ENCODE measurements around the gene UVSSA.

Gene UVSSA

DNA sequence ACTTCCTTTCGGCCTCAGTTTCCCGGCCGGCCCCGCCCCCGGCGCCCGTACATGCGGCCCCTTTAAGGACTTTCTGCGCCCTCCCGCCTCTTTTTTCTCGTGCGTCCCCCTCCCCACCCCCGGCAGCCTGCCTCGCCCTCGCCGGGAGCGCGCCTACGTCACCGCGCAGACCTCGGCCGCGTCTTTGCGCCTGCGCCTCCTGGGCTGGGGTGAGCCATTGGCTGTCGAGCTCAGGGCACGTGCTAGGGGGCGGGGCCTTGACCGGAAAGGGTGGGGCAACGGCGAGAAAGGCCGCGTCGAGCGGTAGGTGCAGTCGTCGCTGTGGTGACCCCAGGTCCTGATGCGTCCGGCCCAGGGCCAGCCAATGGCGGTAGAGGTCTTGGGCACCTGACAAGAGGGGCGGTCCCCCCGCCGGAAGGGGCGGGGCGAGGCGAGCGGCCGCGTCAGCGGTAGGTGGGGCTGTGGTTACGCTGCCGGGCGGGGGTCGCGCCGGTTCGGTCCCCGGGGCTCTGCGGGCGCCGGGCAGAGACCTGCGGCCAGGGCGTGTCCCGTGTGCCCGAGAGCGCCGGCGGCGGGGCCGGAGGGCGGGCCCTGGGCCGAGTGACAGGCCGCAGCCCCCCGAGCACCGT, at the start of gene UVSSA:
TSS of gene UVSSA (plus strand) at position 428 of the 629 bp plus-strand sequence. CDS start 884 bp downstream, outside the sequence.
- DNase-seq, result peak; percentile 100

GRCh38 chr4:1297456-1298325, 49.3 kb upstream of the UVSSA start:
- no peak for DNase-seq

GRCh38 chr4:1298461-1298860, 48.5 kb upstream of the UVSSA start:
- no peak for DNase-seq

GRCh38 chr4:1299301-1299860, 47.6 kb upstream of the UVSSA start:
- no peak for DNase-seq

DNA sequence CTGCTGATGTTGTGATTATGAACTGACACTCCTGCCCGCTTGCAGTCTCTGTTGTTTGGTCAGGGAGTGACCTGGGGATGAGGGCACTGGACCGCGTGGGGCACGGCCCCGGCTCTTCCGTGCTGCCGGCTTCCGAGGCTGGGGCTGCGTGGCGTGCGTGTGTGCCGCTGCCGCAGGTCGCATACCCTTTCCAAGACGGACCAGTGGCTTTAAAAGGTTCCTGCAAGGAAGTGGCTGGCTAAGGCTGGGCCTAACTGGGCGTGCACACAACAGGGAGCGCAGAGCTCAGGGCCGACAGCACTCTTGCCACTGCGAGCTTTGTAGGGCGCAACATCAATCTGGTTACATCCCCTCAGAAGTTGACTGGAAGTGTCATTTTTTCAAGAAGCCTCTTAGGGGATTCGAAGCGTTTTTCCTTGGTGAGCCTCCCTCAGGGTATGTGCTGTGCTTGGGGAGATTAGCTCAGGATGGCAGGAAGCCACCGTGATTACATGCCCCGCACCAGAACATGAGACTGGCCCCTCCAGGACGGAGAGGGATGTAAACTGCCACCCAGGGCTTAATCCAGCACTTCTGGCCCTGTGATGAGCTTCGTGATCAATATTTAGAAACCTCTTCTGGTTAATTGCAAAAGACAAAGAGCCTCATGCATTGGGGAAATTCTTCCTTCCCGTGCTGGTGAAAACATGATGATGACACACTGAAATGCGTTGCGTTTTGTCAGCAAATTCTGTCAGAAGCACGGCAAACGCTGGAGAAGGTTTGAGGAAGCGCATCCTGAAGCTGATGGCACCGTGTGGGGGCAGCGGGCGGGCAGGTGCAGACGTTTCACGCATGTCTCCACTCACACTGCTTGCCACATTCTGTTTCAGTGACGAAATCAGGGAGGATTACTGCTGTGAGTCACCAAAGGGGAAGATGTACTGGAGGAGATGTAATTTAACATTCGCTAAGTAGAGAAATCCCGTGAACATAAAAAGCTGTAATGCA, 46.2 kb upstream of the UVSSA start:
- no peak for DNase-seq

DNA sequence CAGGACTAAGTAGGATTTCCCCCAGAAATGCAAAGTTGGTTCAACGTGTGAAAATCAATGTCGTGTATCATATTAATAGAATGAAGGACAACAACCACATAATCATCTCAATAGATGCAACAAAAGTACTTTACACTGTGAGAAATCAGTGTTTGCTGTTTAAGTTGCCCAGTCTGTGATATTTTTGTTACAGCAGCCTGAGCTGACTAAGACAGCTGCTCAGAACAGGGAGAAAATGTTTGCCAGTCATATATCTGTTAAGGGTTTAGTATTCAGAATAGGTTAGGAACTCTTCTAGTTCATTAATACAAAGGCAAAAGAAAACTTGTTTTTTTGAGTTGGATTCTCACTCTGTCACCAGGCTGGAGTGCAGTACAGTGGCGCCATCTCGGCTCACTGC, 44.8 kb upstream of the UVSSA start:
- DNase-seq, result no peak

- no peak for DNase-seq
Observed at GRCh38 chr4:1305261-1305711, 41.7 kb upstream of the UVSSA start.

- no peak for DNase-seq
Observed at GRCh38 chr4:1305781-1306455, 41.1 kb upstream of the UVSSA start.

DNA sequence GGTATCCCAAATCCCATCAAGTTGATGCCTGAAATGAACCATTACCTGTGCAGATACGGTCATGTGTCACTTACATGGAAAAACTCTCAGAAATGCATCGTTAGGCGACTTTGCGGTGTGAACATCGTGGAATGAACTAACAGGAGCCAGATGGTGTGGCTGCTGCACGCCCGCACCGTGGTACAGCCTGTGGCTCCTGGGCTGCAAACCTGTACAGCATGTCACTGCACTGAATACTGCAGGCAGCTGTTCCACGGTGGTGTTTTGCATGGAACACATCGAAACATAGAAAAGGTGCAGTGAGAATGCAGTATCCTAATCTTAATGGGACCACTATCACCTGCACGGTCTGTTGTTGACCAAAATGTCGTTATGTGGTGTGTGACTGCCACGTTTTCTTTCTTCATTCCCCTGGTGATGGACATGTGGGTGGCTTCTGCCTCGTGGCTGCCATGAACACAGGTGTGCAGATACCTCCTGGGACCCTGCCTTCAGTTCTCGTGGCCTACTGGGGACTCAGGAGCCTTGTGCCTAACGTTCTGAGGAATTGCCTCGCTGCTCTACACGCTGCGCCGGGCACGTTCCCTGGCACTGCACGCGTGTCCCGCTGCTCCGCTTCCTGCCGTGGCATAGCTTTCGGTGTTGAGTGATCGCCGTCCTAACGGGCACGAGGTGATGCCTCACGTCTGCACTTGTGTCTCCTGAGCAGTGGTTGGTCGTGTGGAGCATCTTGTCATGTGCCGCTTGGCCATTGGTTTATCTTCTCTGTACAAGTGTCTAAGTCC, 38.9 kb upstream of the UVSSA start:
- DNase-seq, result no peak

DNA sequence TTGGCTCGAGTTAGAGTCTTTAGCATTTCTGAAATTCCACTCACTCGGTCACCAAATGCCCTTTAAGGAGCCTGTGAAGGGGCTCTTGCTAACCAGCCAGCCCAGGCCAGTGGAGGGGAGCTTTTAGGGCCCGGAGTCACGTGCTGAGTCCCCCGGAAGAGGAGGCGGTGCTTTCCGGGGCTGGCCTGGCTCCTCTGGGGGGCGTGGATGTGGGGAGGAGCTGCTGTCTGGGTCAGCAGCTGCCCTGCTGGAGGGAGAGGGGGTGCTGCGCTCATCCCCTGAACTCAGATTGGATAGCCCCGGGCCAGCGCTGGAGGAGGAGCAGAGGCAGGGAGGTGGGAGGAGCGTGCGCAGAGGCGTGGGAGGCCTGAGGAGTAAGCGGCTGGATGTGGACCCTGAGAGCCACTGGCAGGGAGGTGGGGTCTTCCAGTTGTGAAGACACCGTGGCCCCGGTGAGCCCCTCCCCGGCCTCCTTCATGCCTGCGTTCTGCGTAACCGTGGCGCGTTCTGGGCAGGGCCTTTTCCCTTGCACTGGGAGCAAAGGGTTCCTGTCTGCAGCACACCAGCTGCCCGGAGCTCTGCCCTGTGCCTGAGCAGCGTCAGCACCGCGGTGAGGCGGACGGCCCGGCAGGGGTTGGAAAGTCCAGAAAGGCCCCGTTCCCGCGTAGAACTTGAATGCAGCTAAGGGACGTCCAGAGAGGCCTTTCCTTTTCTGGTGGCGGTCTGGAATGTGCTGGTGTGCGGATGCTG, 37.6 kb upstream of the UVSSA start:
- DNase-seq, result peak; percentile 53

GRCh38 chr4:1310031-1310795, 36.8 kb upstream of the UVSSA start:
- no peak for DNase-seq

DNA sequence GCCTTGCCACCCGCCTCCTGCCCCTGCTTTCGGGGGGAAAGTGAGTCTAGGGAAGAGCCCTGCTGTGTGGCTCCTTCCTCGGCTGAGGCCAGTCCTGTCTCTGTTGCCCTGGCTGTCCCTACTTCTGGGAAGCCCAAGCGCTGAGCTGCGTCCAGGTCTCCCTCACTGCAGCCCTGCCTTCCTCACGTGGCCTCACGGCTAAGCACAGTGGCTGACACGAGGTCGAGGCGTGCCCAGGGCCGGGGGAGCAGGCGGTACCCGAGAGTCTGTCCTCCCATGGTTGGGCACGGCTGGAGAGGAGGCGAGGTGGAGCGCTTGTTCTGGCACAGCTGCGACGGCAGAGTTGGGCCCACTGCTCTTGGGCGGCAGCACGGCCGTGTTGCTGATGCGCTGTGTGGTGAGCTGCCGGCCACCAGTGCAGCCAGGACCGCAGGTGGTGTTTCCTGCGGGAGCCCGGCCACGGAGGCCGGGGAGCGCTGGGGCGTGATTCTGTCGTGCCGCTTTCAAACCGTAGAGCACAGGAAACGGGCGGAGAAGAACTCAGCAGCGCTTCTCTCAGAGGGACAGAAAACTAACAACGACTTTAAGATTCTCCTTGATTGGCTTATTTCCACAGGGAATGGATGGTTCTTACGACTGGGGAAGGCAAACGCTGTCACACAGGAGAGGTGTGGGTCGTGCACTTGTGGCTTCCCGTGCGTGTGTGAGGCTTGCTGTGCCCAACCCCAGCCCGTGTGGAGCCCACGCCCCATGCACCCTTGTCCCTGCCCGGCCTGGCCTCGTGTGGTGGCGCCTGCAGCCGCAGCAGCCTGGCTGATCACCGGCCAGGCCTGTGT, 36.0 kb upstream of the UVSSA start:
- no peak for DNase-seq

GRCh38 chr4:1312821-1313640, 34.0 kb upstream of the UVSSA start:
- no peak for DNase-seq

DNA sequence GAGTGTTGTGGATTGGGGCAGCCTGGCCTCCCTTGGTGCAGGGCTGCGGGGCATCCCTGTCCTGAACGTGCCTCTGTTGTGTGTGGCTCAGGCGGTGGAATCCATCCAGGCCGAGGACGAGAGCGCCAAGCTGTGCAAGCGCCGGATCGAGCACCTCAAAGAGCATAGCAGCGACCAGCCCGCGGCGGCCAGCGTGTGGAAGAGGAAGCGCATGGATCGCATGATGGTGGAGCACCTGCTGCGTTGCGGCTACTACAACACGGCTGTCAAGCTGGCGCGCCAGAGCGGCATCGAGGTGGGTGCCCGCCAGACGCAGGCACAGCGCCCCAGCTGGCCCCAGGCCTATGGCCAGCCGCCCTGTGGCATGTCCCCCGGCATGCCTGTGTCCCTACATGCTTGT, 31.7 kb upstream of the UVSSA start:
- DNase-seq, result no peak

GRCh38 chr4:1315836-1316536, 31.0 kb upstream of the UVSSA start:
- no peak for DNase-seq

- no peak for DNase-seq
Observed at GRCh38 chr4:1316537-1317168, 30.4 kb upstream of the UVSSA start.
